ENCODE results near the gene STX7. TPM values are rescaled to one million over a fixed set of nuclear protein-coding genes. Genes with fewer than 3 reads are reported as not detected.

STX7 gene
- total RNA-seq, 1 donor from 2014 or later: 30.0 TPM

GRCh38 chr6:132483779-132484679 lies 28.9 kb downstream of the STX7 start:
- peaks cover 6% of the 10 kb centered on the region for H3K4me1 Mint-ChIP-seq
- H3K9me3 Mint-ChIP-seq: no peaks in the 10 kb centered on the region
- H3K27ac Mint-ChIP-seq (ENCODE audit: unreplicated experiment): no peak overlapping the region
- H3K36me3 Mint-ChIP-seq (ENCODE audit: low read depth): peaks cover 7% of the 10 kb centered on the region
- H3K27me3 Mint-ChIP-seq (ENCODE audit: low read depth): no peaks in the 10 kb centered on the region
- peak; percentile 88 for TF ChIP-seq CTCF (conservative IDR thresholded peaks at IDR 0.05)
- no peak overlapping the region for H3K4me3 Mint-ChIP-seq
- peak; percentile 36 for DNase-seq (ENCODE audit: low read depth, low spot score)

- Mint-ChIP-seq H3K4me3 (no peak overlapping the region), H3K4me1 (peaks cover 9% of the 10 kb centered on the region), H3K36me3 (ENCODE audit: low read depth) (peaks cover 4% of the 10 kb centered on the region), H3K27me3 (ENCODE audit: low read depth) (no peaks in the 10 kb centered on the region), H3K27ac (ENCODE audit: unreplicated experiment) (no peak overlapping the region), H3K9me3 (no peaks in the 10 kb centered on the region)
- DNase-seq (ENCODE audit: low read depth, low spot score): no peak
- TF ChIP-seq CTCF (conservative IDR thresholded peaks at IDR 0.05): no peak
Observed at GRCh38 chr6:132482581-132482980, 30.3 kb downstream of the STX7 start.

GRCh38 chr6:132481189-132481588 lies 31.7 kb downstream of the STX7 start:
- Mint-ChIP-seq H3K4me3 (no peak overlapping the region), H3K27ac (ENCODE audit: unreplicated experiment) (no peak overlapping the region), H3K9me3 (no peaks in the 10 kb centered on the region), H3K27me3 (ENCODE audit: low read depth) (no peaks in the 10 kb centered on the region), H3K36me3 (ENCODE audit: low read depth) (no peaks in the 10 kb centered on the region), H3K4me1 (peaks cover 9% of the 10 kb centered on the region)
- no peak for DNase-seq (ENCODE audit: low read depth, low spot score)
- TF ChIP-seq CTCF (conservative IDR thresholded peaks at IDR 0.05): no peak

GRCh38 chr6:132479131-132479530 lies 33.8 kb downstream of the STX7 start:
- H3K36me3 Mint-ChIP-seq (ENCODE audit: low read depth): no peaks in the 10 kb centered on the region
- no peak for DNase-seq (ENCODE audit: low read depth, low spot score)

GRCh38 chr6:132478674-132479073 lies 34.2 kb downstream of the STX7 start:
- Mint-ChIP-seq H3K27me3 (ENCODE audit: low read depth) (no peaks in the 10 kb centered on the region), H3K4me1 (peaks cover 3% of the 10 kb centered on the region), H3K9me3 (no peaks in the 10 kb centered on the region), H3K27ac (ENCODE audit: unreplicated experiment) (no peak overlapping the region), H3K36me3 (ENCODE audit: low read depth) (no peaks in the 10 kb centered on the region), H3K4me3 (no peak overlapping the region)
- no peak for TF ChIP-seq CTCF (conservative IDR thresholded peaks at IDR 0.05)
- DNase-seq (ENCODE audit: low read depth, low spot score): no peak

More at GRCh38 chr6:132479131-132479530, 33.8 kb downstream of the STX7 start:
- Mint-ChIP-seq H3K27ac (ENCODE audit: unreplicated experiment) (no peak overlapping the region), H3K27me3 (ENCODE audit: low read depth) (no peaks in the 10 kb centered on the region), H3K4me3 (no peak overlapping the region), H3K4me1 (peaks cover 7% of the 10 kb centered on the region), H3K9me3 (no peaks in the 10 kb centered on the region)
- no peak for TF ChIP-seq CTCF (conservative IDR thresholded peaks at IDR 0.05)
